Stimulated activated naive CD8-positive, alpha-beta T cell treated with anti-CD3 and anti-CD28 coated beads, Interleukin-15, Interleukin-2, amounts not matched to agents 100 U/mL and 50 U/mL, for 24 hours (primary cell): Measurements from ENCODE around the gene HBZ.
"Not testable (repeated sequence)": the region's sequence is repeated elsewhere in the genome, so short reads cannot be mapped to it uniquely, and the experiment has no call there.

Experiments used
- ATAC-seq: fragments of 150-1000 bp; cut with Tn5 transposase; one replicate; pipeline ENCODE4 v1.10.0; 2021
- DNase-seq: peaks from one replicate; pipeline ENCODE4 v3.0.0; 2021

Gene HBZ

GRCh38 chr16:138049-138417, 14.4 kb upstream of the HBZ start:
- DNase-seq (peak; percentile 38), ATAC-seq (peak; percentile 6)

- ATAC-seq: no peak
- DNase-seq: no peak
These were observed 12.1 kb upstream of the HBZ start for GRCh38 chr16:140175-140857.

- ATAC-seq: no peak
These were observed 10.0 kb upstream of the HBZ start for GRCh38 chr16:142405-142967.

GRCh38 chr16:143047-143446, 9.4 kb upstream of the HBZ start:
- no peak for ATAC-seq
- no peak for DNase-seq

More at GRCh38 chr16:142405-142967, 10.0 kb upstream of the HBZ start:
- DNase-seq: no peak

GRCh38 chr16:143456-143855, 9.0 kb upstream of the HBZ start:
- ATAC-seq: no peak
- no peak for DNase-seq

GRCh38 chr16:144797-145252, 7.6 kb upstream of the HBZ start:
- DNase-seq: no peak
- ATAC-seq: no peak

GRCh38 chr16:146646-147045, 5.8 kb upstream of the HBZ start:
- DNase-seq (no peak), ATAC-seq (no peak)

- ATAC-seq: no peak
These were observed 3.3 kb upstream of the HBZ start for GRCh38 chr16:149024-149660.

GRCh38 chr16:153129-153521, 681 bp downstream of the HBZ start:
- not testable (repeated sequence) for DNase-seq, ATAC-seq

More at GRCh38 chr16:149024-149660, 3.3 kb upstream of the HBZ start:
- DNase-seq: no peak

GRCh38 chr16:153550-154216, 1.2 kb downstream of the HBZ start:
- not testable (repeated sequence) for DNase-seq
- peak; percentile 38 for ATAC-seq

GRCh38 chr16:154217-155030, 2.0 kb downstream of the HBZ start:
- ATAC-seq (no peak), DNase-seq (peak; percentile 24)

- DNase-seq: no peak
- ATAC-seq: no peak
These were observed 2.6 kb downstream of the HBZ start for GRCh38 chr16:155031-155398.

- DNase-seq: no peak
- ATAC-seq: no peak
These were observed 6.8 kb downstream of the HBZ start for GRCh38 chr16:159136-159849.

GRCh38 chr16:160242-160641, 7.8 kb downstream of the HBZ start:
- not testable (repeated sequence) for DNase-seq, ATAC-seq

GRCh38 chr16:160691-161190, 8.3 kb downstream of the HBZ start:
- ATAC-seq (no peak), DNase-seq (no peak)

- ATAC-seq: no peak
- DNase-seq: no peak
These were observed 10.0 kb downstream of the HBZ start for GRCh38 chr16:162271-162991.

- ATAC-seq, DNase-seq: not testable (repeated sequence)
These were observed 10.7 kb downstream of the HBZ start for GRCh38 chr16:163139-163538.

- not testable (repeated sequence) for DNase-seq
- peak; percentile 32 for ATAC-seq
These were observed 11.3 kb downstream of the HBZ start for GRCh38 chr16:163696-164095.

- peak; percentile 22 for ATAC-seq
- not testable (repeated sequence) for DNase-seq
These were observed 11.8 kb downstream of the HBZ start for GRCh38 chr16:164134-164823.
